ENCODE measurements around the gene PXMP4. TPM values are rescaled to one million over a fixed set of nuclear protein-coding genes. Genes with fewer than 3 reads are reported as not detected.

Gene PXMP4
- total RNA-seq, 3 donors from 2014 or later, result 4.2 to 4.9 (median 4.4) TPM

DNA sequence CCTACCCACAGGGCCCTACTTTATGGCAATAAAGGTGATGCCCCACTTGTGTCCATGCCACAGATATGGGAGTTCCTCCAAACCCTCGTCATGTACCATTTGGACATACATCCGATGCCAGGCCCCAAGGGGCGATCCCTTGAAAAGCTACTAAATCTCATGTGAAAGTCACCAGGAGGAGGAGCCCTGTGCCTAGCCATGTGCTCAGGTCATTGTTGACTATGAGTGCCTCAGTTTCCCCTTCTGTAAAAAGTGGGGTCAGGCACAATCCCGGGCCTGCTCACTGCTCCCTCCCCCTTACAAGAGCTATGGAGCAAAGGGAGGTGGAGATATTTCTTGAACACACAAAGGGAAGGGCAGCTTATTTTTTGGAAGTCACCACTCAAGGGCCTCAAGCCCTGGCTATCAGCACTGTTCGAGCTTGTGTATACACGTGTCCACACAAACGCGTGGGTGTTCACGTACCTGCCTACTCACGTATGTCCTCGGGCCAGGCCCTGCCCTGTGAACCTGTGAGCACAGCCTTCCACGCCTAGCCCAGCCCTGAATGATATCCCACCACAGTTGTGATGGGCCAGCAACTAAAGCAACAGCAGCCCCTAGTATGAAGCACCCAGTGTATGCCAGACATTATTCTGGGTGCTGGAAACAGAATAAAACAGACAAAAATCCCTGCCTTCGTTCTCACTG, 51.5 kb downstream of the PXMP4 start:
- Mint-ChIP-seq H3K36me3 (ENCODE audit: insufficient read depth) (no peaks in the 10 kb centered on the region), H3K9me3 (no peaks in the 10 kb centered on the region), H3K27me3 (ENCODE audit: low read depth) (no peaks in the 10 kb centered on the region), H3K4me1 (ENCODE audit: low read depth) (peaks cover 34% of the 10 kb centered on the region), H3K4me3 (peak overlapping the region; percentile 80)
- ATAC-seq, result no peak
- DNase-seq, result no peak

DNA sequence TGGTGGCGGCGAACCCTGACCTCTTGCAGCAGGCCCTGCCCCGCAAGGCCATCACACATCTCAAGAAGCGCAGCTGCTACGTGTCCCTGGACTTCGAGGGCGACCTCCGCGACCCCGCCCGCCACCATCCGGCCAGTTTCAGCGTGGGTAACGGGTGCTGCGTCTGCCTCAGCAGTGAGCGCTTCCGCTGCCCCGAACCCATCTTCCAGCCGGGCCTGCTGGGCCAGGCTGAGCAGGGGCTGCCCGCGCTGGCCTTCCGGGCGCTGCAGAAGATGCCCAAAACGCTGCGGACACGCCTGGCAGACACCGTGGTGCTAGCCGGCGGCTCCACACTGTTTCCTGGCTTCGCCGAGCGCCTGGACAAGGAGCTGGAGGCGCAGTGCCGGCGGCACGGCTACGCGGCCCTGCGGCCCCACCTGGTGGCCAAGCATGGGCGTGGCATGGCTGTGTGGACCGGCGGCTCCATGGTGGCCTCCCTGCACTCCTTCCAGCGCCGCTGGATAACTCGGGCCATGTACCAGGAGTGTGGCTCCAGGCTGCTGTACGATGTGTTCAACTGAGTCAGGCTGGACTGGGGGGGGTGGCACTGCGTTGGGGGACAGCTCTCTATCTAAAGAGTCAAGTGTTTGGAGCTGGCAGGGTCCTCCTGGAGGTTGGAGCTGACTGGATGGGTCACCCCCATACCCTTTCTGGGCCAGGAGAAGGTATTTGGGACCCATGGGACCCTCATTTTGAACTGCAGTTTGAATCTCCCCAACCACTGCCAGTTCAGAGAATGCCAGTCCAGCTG, 52.2 kb downstream of the PXMP4 start:
- Mint-ChIP-seq H3K36me3 (ENCODE audit: insufficient read depth) (no peaks in the 10 kb centered on the region), H3K4me3 (peak overlapping the region; percentile 80), H3K4me1 (ENCODE audit: low read depth) (peaks cover 30% of the 10 kb centered on the region), H3K27me3 (ENCODE audit: low read depth) (no peaks in the 10 kb centered on the region), H3K9me3 (no peaks in the 10 kb centered on the region)
- DNase-seq, result peak; percentile 73
- peak; percentile 56 to 61 for ATAC-seq

DNA sequence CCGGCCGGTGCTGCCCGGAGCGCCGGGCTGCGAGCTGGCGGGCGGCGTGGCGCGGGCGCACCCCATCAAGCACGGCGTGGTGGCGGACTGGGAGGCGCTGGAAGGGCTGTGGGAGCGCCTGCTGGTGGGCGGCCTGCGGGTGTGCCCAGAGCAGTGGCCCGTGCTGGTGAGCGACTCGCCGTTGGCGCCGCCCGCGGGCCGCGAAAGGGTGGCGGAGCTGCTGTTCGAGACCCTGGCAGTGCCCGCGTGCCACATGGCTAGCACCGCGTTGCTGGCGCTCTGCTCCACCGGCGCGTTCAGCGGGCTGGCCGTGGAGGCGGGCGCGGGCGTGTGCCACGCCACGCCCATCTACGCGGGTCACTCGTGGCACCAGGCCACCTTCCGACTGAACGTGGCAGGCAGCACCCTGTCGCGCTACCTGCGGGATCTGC, 52.9 kb downstream of the PXMP4 start:
- Mint-ChIP-seq H3K36me3 (ENCODE audit: insufficient read depth) (no peaks in the 10 kb centered on the region), H3K9me3 (no peaks in the 10 kb centered on the region), H3K4me3 (peak overlapping the region; percentile 80), H3K27me3 (ENCODE audit: low read depth) (no peaks in the 10 kb centered on the region), H3K4me1 (ENCODE audit: low read depth) (peaks cover 34% of the 10 kb centered on the region)
- DNase-seq, result peak; percentile 28
- peak; percentile 22 to 24 for ATAC-seq

GRCh38 chr20:33666293-33667244, 53.5 kb downstream of the PXMP4 start, which contains the start of gene ACTL10:
TSS of gene ACTL10 (plus strand) at chr20:33666943. CDS start at chr20:33667498, 555 bp downstream.
- Mint-ChIP-seq H3K9me3 (no peaks in the 10 kb centered on the region), H3K4me1 (ENCODE audit: low read depth) (peaks cover 30% of the 10 kb centered on the region), H3K36me3 (ENCODE audit: insufficient read depth) (no peaks in the 10 kb centered on the region), H3K27me3 (ENCODE audit: low read depth) (no peaks in the 10 kb centered on the region), H3K4me3 (peak within 1 kb of the TSS; percentile 87)
- DNase-seq (peak; percentile 71), ATAC-seq (peak; percentile 45 to 47)

GRCh38 chr20:33664762-33665144, 55.4 kb downstream of the PXMP4 start:
- Mint-ChIP-seq H3K36me3 (ENCODE audit: insufficient read depth) (no peaks in the 10 kb centered on the region), H3K27me3 (ENCODE audit: low read depth) (no peaks in the 10 kb centered on the region), H3K9me3 (no peaks in the 10 kb centered on the region), H3K4me3 (peak overlapping the region; percentile 84), H3K4me1 (ENCODE audit: low read depth) (peaks cover 30% of the 10 kb centered on the region)
- DNase-seq (no peak), ATAC-seq (no peak)

DNA sequence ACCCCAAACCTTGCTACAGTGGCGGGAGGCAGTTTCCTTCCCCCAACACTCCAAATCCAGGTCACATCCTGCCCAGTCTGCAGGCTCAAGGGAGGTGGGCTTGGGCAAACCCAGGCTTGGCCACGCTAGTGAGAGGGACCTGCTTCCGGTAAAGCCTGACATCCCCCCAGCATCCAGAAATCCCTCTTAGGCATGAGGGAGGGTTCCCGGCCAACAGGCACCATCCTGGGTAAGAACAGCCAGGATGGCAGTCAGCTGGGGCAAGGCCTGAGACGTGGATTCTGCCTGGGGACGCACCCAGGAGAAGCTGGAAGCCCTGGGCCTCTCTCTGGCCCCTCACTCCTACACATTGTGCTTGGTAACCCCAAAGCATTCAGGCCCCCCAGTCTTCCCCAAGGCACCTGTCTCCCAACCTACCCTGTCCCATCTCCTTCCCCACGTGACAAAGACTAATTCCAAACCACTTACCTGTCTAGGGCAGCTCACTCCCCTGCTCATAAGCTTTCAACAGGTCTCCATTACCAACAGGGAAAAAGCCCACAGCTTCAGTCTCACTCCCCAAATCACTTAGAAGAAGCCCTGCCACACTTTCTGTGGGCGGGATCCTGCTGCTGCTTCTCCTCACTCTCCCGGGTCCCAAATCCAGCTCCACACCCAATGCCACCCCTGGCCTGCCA, 55.9 kb downstream of the PXMP4 start:
- H3K4me3 Mint-ChIP-seq, result peak overlapping the region; percentile 84
- DNase-seq (no peak), ATAC-seq (no peak)
- H3K4me1 Mint-ChIP-seq (ENCODE audit: low read depth), result peaks cover 30% of the 10 kb centered on the region
- H3K36me3 Mint-ChIP-seq (ENCODE audit: insufficient read depth), result no peaks in the 10 kb centered on the region
- no peaks in the 10 kb centered on the region for H3K9me3 Mint-ChIP-seq
- H3K27me3 Mint-ChIP-seq (ENCODE audit: low read depth), result no peaks in the 10 kb centered on the region

DNA sequence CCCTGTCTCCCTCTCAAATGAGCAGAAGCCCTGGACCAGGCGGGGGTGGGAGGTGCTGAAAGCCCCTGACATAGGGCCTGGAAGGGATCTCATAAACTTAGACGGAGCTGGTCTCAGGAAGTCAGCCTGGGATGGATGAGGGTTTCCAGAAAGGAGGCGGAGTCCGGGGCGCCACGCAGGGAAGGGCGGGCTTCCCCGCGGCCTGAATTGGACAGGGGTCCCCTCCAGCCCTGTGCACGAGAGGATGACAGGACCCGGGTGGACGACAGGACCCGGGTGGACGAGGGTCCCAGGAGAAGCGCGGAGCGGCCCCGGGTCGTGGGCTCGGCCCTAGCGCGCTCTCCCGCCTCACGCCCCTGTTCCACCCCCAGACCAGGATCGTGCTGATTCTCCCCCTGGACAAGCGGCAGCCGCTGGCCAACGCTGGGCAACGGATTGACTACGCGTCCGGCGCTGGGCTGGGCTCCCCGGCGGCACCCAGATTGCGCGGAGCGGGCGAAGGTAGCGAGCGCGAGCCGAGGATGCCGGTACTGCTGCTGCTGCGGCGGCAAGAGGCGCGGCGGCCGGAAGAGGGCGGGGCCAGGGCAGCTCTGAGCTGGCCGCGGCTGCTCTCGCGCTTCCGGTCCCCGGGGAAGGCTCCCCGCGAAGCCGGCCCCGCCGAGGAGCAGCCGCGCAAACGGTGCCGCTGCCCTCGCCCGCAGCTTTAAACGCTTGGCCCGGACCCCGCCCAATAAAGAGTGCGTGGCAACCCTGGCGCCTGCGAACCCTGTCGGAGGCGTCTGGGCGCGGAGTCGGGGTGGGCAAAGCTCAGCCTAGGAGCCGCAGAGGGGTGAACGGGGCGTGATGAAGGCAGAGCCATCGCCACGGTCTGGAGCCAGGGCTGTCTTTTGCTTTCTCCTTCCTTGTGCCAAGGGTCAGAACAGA, 56.7 kb downstream of the PXMP4 start:
- DNase-seq (peak; percentile 74), ATAC-seq (peak; percentile 75 to 76)
- H3K4me3 Mint-ChIP-seq, result peak overlapping the region; percentile 84
- peaks cover 29% of the 10 kb centered on the region for H3K4me1 Mint-ChIP-seq (ENCODE audit: low read depth)
- no peaks in the 10 kb centered on the region for H3K27me3 Mint-ChIP-seq (ENCODE audit: low read depth)
- no peaks in the 10 kb centered on the region for H3K9me3 Mint-ChIP-seq
- no peaks in the 10 kb centered on the region for H3K36me3 Mint-ChIP-seq (ENCODE audit: insufficient read depth)

GRCh38 chr20:33662172-33662571, 57.9 kb downstream of the PXMP4 start, which contains the start of gene C20orf144:
TSS of gene C20orf144 (plus strand) at chr20:33662327. CDS start at chr20:33662346, 19 bp downstream.
- ATAC-seq (no peak), DNase-seq (no peak)
- Mint-ChIP-seq H3K4me1 (ENCODE audit: low read depth) (peaks cover 27% of the 10 kb centered on the region), H3K27me3 (ENCODE audit: low read depth) (no peaks in the 10 kb centered on the region), H3K9me3 (no peaks in the 10 kb centered on the region), H3K36me3 (ENCODE audit: insufficient read depth) (no peaks in the 10 kb centered on the region), H3K4me3 (peak within 1 kb of the TSS; percentile 84)

GRCh38 chr20:33660685-33661058, 59.4 kb downstream of the PXMP4 start:
- H3K27me3 Mint-ChIP-seq (ENCODE audit: low read depth), result no peaks in the 10 kb centered on the region
- peaks cover 19% of the 10 kb centered on the region for H3K4me1 Mint-ChIP-seq (ENCODE audit: low read depth)
- no peaks in the 10 kb centered on the region for H3K36me3 Mint-ChIP-seq (ENCODE audit: insufficient read depth)
- DNase-seq (no peak), ATAC-seq (no peak)
- H3K9me3 Mint-ChIP-seq, result no peaks in the 10 kb centered on the region
- H3K4me3 Mint-ChIP-seq, result no peak overlapping the region

GRCh38 chr20:33660035-33660684, 60.0 kb downstream of the PXMP4 start:
- ATAC-seq, result no peak
- no peak overlapping the region for H3K4me3 Mint-ChIP-seq
- no peaks in the 10 kb centered on the region for H3K36me3 Mint-ChIP-seq (ENCODE audit: insufficient read depth)
- no peak for DNase-seq
- H3K27me3 Mint-ChIP-seq (ENCODE audit: low read depth), result no peaks in the 10 kb centered on the region
- H3K4me1 Mint-ChIP-seq (ENCODE audit: low read depth), result peaks cover 15% of the 10 kb centered on the region
- no peaks in the 10 kb centered on the region for H3K9me3 Mint-ChIP-seq

DNA sequence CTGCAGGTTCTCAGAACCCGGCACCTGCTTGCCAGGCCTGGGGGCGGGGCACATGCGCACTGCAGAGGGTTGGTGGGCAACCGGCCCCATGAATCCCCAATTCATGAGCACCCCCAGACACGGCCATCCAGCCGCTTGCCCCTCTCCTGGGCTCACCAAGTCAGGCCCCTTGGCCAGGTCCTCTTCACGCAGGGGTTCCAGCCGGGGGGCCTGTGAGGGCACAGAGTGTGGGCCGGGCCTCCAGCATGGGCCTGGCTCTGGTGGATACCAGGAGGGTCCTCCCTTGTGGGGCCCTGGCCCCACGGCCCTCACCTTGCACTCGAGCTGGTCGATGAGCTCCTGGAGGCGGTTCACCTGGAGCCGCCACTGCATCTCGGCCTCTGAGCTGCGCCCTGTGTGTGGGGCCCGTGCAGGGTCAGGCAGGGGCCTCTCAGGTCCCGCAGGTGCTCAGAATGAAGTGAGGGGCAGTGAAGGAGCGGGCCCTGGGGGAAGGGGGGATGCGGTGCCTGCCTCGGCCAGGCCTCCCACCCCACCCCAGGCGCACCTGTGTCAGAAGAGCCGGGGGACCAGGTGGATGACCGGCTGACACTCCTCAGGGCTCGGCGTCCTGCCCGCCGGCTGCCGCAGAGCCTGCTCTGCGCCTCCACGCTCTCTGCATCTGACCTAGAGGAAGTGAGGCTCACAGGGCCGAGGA, 60.6 kb downstream of the PXMP4 start:
- Mint-ChIP-seq H3K36me3 (ENCODE audit: insufficient read depth) (no peaks in the 10 kb centered on the region), H3K27me3 (ENCODE audit: low read depth) (no peaks in the 10 kb centered on the region), H3K4me1 (ENCODE audit: low read depth) (peaks cover 9% of the 10 kb centered on the region), H3K4me3 (no peak overlapping the region), H3K9me3 (no peaks in the 10 kb centered on the region)
- DNase-seq, result no peak
- ATAC-seq, result no peak

DNA sequence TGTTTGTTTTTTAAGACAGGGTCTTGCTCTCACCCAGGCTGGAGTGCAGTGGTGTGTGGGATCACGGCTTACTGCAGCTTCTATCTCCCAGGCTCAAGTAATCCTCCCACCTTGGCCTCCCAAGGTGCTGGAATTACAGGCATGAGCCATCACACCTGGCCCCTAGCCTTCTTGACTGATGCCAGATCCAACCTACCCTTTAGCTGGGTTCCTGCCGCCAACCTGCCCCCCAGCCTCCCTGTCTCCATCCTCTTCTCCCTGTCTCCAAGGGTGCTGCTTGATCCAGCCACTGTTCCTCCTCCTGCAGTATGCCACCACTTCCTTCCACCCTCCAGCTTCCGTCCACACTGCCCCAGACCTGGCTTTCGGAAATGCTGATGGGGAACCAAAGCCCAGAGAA, 61.2 kb downstream of the PXMP4 start:
- DNase-seq, result no peak
- Mint-ChIP-seq H3K27me3 (ENCODE audit: low read depth) (no peaks in the 10 kb centered on the region), H3K4me3 (no peak overlapping the region), H3K36me3 (ENCODE audit: insufficient read depth) (no peaks in the 10 kb centered on the region), H3K4me1 (ENCODE audit: low read depth) (peaks cover 6% of the 10 kb centered on the region), H3K9me3 (no peaks in the 10 kb centered on the region)
- no peak for ATAC-seq

Data from activated T-cell treated with anti-CD3 and anti-CD28 coated beads, Interleukin-2, amount 50 U/mL, for 4 hours (primary cell).